Upper lobe of right lung (tissue), 1 donor: ENCODE measurements around the gene KLK10. TPM values are rescaled to one million over a fixed set of nuclear protein-coding genes. Genes with fewer than 3 reads are reported as not detected.

ENCODE experiments used
- ATAC-seq: fragments of 200-7000 bp; cut with Tn5 transposase; one replicate; pipeline ENCODE4 v1.9.1; 2020; ENCODE audit warnings: mild to moderate bottlenecking, moderate library complexity
- DNase-seq: peaks from one replicate; pipeline ENCODE4 v3.0.0-alpha.2; 2020
- H3K27ac ChIP-seq: fragments of 200-600 bp; one replicate; pipeline ENCODE4 v1.8.0; 2022
- H3K27me3 ChIP-seq: fragments of 200-600 bp; one replicate; pipeline ENCODE4 v1.8.0; 2022; ENCODE audit warnings: mild to moderate bottlenecking
- H3K36me3 ChIP-seq: fragments of 200-600 bp; one replicate; pipeline ENCODE4 v1.8.0; 2022
- H3K4me1 ChIP-seq: fragments of 200-600 bp; one replicate; pipeline ENCODE4 v1.8.0; 2022
- H3K4me3 ChIP-seq: fragments of 200-600 bp; one replicate; pipeline ENCODE4 v1.8.0; 2022; ENCODE audit warnings: mild to moderate bottlenecking
- H3K9me3 ChIP-seq: fragments of 200-600 bp; one replicate; pipeline ENCODE4 v1.8.0; 2022
- intact Hi-C: fragments of 100-400 bp; cut with DNase I; formaldehyde crosslinking; loops from one replicate; pipeline ENCODE4 v1.11.0; 2022
- total RNA-seq: library from RNA; stranded (reverse); fragmentation: NEBNext Ultra II Directional; extraction: Animal tissue kit (Norgen Biotek cat#: 25700); gene quantifications from one replicate; pipeline ENCODE4 v1.2.1, GENCODE V29; 2021
- TF ChIP-seq, protein P1 (sequence below): fragments of 200-600 bp; IDR thresholded peaks from one replicate; pipeline ENCODE4 v1.8.0; 2022; ENCODE audit warnings: antibody characterized with exemption
- donor health status: DM: no; HTN: yes; CAD: no; lungs with severe emphysema.

The KLK10 gene
- total RNA-seq, 1 donor from 2014 or later, result 4.7 TPM

GRCh38 chr19:51043497-51043896 lies 24.0 kb upstream of the KLK10 start:
- Histone ChIP-seq H3K4me3 (no peak overlapping the region), H3K27me3 (peaks cover 11% of the 10 kb centered on the region), H3K4me1 (no peaks in the 10 kb centered on the region), H3K9me3 (no peaks in the 10 kb centered on the region), H3K27ac (no peak overlapping the region), H3K36me3 (no peaks in the 10 kb centered on the region)
- ATAC-seq, result no peak
- no peak for DNase-seq
- intact Hi-C loops, result no loop called here
- TF ChIP-seq, protein P1, sequence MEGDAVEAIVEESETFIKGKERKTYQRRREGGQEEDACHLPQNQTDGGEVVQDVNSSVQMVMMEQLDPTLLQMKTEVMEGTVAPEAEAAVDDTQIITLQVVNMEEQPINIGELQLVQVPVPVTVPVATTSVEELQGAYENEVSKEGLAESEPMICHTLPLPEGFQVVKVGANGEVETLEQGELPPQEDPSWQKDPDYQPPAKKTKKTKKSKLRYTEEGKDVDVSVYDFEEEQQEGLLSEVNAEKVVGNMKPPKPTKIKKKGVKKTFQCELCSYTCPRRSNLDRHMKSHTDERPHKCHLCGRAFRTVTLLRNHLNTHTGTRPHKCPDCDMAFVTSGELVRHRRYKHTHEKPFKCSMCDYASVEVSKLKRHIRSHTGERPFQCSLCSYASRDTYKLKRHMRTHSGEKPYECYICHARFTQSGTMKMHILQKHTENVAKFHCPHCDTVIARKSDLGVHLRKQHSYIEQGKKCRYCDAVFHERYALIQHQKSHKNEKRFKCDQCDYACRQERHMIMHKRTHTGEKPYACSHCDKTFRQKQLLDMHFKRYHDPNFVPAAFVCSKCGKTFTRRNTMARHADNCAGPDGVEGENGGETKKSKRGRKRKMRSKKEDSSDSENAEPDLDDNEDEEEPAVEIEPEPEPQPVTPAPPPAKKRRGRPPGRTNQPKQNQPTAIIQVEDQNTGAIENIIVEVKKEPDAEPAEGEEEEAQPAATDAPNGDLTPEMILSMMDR, result no peak

- H3K4me1 ChIP-seq, result no peaks in the 10 kb centered on the region
- intact Hi-C loops, result no loop called here
Observed at GRCh38 chr19:51040151-51040550, 20.6 kb upstream of the KLK10 start.

DNA sequence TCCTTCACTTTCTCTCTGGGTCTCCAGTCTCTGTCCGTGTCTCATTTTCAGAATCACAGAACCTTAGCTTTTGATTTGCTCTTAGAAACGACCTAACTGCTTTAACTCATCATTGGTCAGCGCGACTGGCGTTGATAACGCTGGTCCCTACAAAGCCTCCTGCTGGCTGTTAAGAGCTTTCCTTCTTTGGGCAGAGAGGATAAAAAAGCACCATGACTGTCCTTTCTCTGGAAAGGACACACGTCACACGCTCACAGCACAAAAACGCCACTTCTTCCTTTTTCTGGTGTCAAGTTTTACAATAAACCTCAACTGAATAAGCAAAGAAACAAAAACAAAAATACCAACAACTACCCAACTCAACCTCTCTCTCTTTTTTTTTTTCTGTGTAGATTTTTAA lies 17.0 kb upstream of the KLK10 start:
- no peaks in the 10 kb centered on the region for H3K4me1 ChIP-seq
- intact Hi-C loops, result no loop called here
- no peaks in the 10 kb centered on the region for H3K36me3 ChIP-seq
- H3K27me3 ChIP-seq, result peaks cover 8% of the 10 kb centered on the region
- H3K9me3 ChIP-seq, result no peaks in the 10 kb centered on the region
- TF ChIP-seq, protein P1, result no peak
- H3K27ac ChIP-seq, result no peak overlapping the region
- no peak overlapping the region for H3K4me3 ChIP-seq
- DNase-seq, result no peak
- no peak for ATAC-seq

More at GRCh38 chr19:51040151-51040550, 20.6 kb upstream of the KLK10 start:
- Histone ChIP-seq H3K27me3 (peaks cover 6% of the 10 kb centered on the region), H3K4me3 (no peak overlapping the region), H3K27ac (no peak overlapping the region), H3K9me3 (no peaks in the 10 kb centered on the region), H3K36me3 (no peaks in the 10 kb centered on the region)
- ATAC-seq (no peak), DNase-seq (no peak)
- TF ChIP-seq, protein P1, result no peak

- H3K36me3 ChIP-seq, result no peaks in the 10 kb centered on the region
- no peak within 1 kb of the TSS for H3K27ac ChIP-seq
- no peak within 1 kb of the TSS for H3K4me3 ChIP-seq
- no peak for ATAC-seq
- DNase-seq, result no peak
- TF ChIP-seq, protein P1, result no peak
- no peaks in the 10 kb centered on the region for H3K9me3 ChIP-seq
- intact Hi-C loops, result no loop called here
- no peaks in the 10 kb centered on the region for H3K4me1 ChIP-seq
- H3K27me3 ChIP-seq, result peaks cover 8% of the 10 kb centered on the region
Observed at GRCh38 chr19:51034704-51035103, 15.2 kb upstream of the KLK10 start, which contains the start of gene KLK12. Gene KLK12 (minus strand): TSS chr19:51035002. CDS start chr19:51034621, 381 bp downstream.

- H3K27me3 ChIP-seq, result peaks cover 21% of the 10 kb centered on the region
- ATAC-seq (no peak), DNase-seq (peak; percentile 60)
- no peaks in the 10 kb centered on the region for H3K36me3 ChIP-seq
- H3K4me3 ChIP-seq, result no peak overlapping the region
- H3K9me3 ChIP-seq, result no peaks in the 10 kb centered on the region
- TF ChIP-seq, protein P1, result no peak
- no peak overlapping the region for H3K27ac ChIP-seq
- intact Hi-C loops, result no loop called here
- H3K4me1 ChIP-seq, result no peaks in the 10 kb centered on the region
Observed at GRCh38 chr19:51031880-51032225, 12.3 kb upstream of the KLK10 start.
